ENCODE results near the gene ATCAY. TPM values are rescaled to one million over a fixed set of nuclear protein-coding genes. Genes with fewer than 3 reads are reported as not detected.
A peak's percentile ranks its signal among the peaks of the same experiment; 100 is the strongest.

The ATCAY gene
- polyA plus RNA-seq, 2 of the 4 experiments (the other 2 are of a cell fraction) = 0.06 TPM; not detected in 1

GRCh38 chr19:3852614-3853254 lies 27.8 kb upstream of the ATCAY start (continued):
- TF ChIP-seq ATOH8 (CRISPR knock-in tag; IDR thresholded peaks at IDR 0.05; ENCODE audit: low read depth) = no peak

GRCh38 chr19:3855320-3855719 lies 25.2 kb upstream of the ATCAY start:
- POLR2A ChIA-PET = no interaction called here
- CTCF ChIA-PET = interaction anchor here (0.6 kb wide), 1 partner anchor 19 kb away, joined by 3 read pairs; no protein-coding TSS in a partner anchor
- peaks cover 11% of the 10 kb centered on the region; the same call in 2 of the 3 replicates for H3K9me3 ChIP-seq
- no peak overlapping the region for H3K4me3 ChIP-seq
- no peaks in the 10 kb centered on the region for H3K4me1 ChIP-seq
- TF ChIP-seq RFX5 (IDR thresholded peaks at IDR 0.05) (no peak), TFCP2L1 (CRISPR knock-in tag; IDR thresholded peaks at IDR 0.05) (no peak), EP300 (IDR thresholded peaks at IDR 0.05) (no peak), FOSL2 (IDR thresholded peaks at IDR 0.05) (no peak), FOSL2 (CRISPR knock-in tag; IDR thresholded peaks at IDR 0.05) (no peak), RARB (CRISPR knock-in tag; IDR thresholded peaks at IDR 0.05) (no peak), FOXS1 (CRISPR knock-in tag; IDR thresholded peaks at IDR 0.05) (no peak), HEYL (CRISPR knock-in tag; IDR thresholded peaks at IDR 0.05) (no peak), BCL3 (IDR thresholded peaks at IDR 0.05) (no peak), CBX2 (IDR thresholded peaks at IDR 0.05; ENCODE audit: borderline replicate concordance, low read depth) (no peak), NFE2L2 (conservative IDR thresholded peaks at IDR 0.05; ENCODE audit: low read length) (no peak), ESRRA (IDR thresholded peaks at IDR 0.05; ENCODE audit: borderline replicate concordance, low read length) (no peak), KDM5A (IDR thresholded peaks at IDR 0.05) (no peak), MAZ (IDR thresholded peaks at IDR 0.05; ENCODE audit: borderline replicate concordance, low read depth, low read length) (no peak), FOSB (CRISPR knock-in tag; IDR thresholded peaks at IDR 0.05) (no peak), JUNB (IDR thresholded peaks at IDR 0.05) (no peak), JUN (IDR thresholded peaks at IDR 0.05) (no peak)
- DNase-seq (ENCODE audit: low read depth in 1 of 2, low spot score in 1 of 2) = peak in 1 of 2 experiments; percentile 11
- peak overlapping the region; percentile 40; the same call in 2 of the 3 replicates for H3K4me2 ChIP-seq
- no peak for ATAC-seq
- no peak for FAIRE-seq
- H3K27ac ChIP-seq = no peak overlapping the region
- WGBS (ENCODE audit: missing lambda C conversion rate) = 26% methylated on average over 10 of the region's 19 CpGs

- H3K27ac ChIP-seq = no peak overlapping the region
- CTCF ChIA-PET = no interaction called here
- POLR2A ChIA-PET = interaction anchor here (0.7 kb wide), 1 partner anchor 580 kb away, joined by 6 read pairs; no protein-coding TSS in a partner anchor
- DNase-seq (ENCODE audit: low read depth in 1 of 2, low spot score in 1 of 2) (no peak), FAIRE-seq (no peak), ATAC-seq (peak; percentile 38 to 47; a peak in 3 of 6 replicates)
- 62% methylated on average over 12 of the region's 12 CpGs for WGBS (ENCODE audit: missing lambda C conversion rate)
- H3K4me1 ChIP-seq = no peaks in the 10 kb centered on the region
- no peak overlapping the region for H3K4me2 ChIP-seq
- TF ChIP-seq RFX5 (IDR thresholded peaks at IDR 0.05) (peak; percentile 91), ZFP36 (IDR thresholded peaks at IDR 0.05; ENCODE audit: borderline replicate concordance, partially characterized antibody) (no peak)
- no peaks in the 10 kb centered on the region for H3K9me3 ChIP-seq
- no peak overlapping the region for H3K4me3 ChIP-seq
These were observed 23.0 kb upstream of the ATCAY start for GRCh38 chr19:3857449-3858003.

- H3K9me3 ChIP-seq = no peaks in the 10 kb centered on the region
- TF ChIP-seq HEYL (CRISPR knock-in tag; IDR thresholded peaks at IDR 0.05) (no peak), EP300 (IDR thresholded peaks at IDR 0.05) (no peak), RAD21 (conservative IDR thresholded peaks at IDR 0.05 in 1 of 2, IDR thresholded peaks at IDR 0.05 in 1 of 2) (no peak), RNF2 (IDR thresholded peaks at IDR 0.05; ENCODE audit: borderline replicate concordance, low read depth) (no peak), FOSB (CRISPR knock-in tag; IDR thresholded peaks at IDR 0.05) (no peak), NPAS2 (CRISPR knock-in tag; IDR thresholded peaks at IDR 0.05; ENCODE audit: borderline replicate concordance) (no peak), FOSL2 (IDR thresholded peaks at IDR 0.05) (no peak), FOSL2 (CRISPR knock-in tag; IDR thresholded peaks at IDR 0.05) (no peak), HES2 (IDR thresholded peaks at IDR 0.05) (no peak)
- H3K4me1 ChIP-seq = no peaks in the 10 kb centered on the region
- ChIA-PET CTCF (no interaction called here), POLR2A (no interaction called here)
- WGBS (ENCODE audit: missing lambda C conversion rate) = 45% methylated on average over 17 of the region's 17 CpGs
- no peak for DNase-seq (ENCODE audit: low read depth in 1 of 2, low spot score in 1 of 2)
- ATAC-seq = no peak
- H3K4me3 ChIP-seq = no peak overlapping the region
- FAIRE-seq = no peak
- no peak overlapping the region for H3K4me2 ChIP-seq
- H3K27ac ChIP-seq = no peak overlapping the region
These were observed 20.0 kb upstream of the ATCAY start for GRCh38 chr19:3860499-3860898.

All from A549 (cell line).